SH-SY5Y (cell line): ENCODE measurements around the gene ATP1B1.

ENCODE experiments used
- GATA2 ChIP-seq: IDR thresholded peaks from 2 replicates; pipeline ENCODE4 v1.6.1; 2011; ENCODE audit warnings: mild to moderate bottlenecking, low read depth, low read length
- GATA3 ChIP-seq: IDR thresholded peaks from 2 replicates; pipeline ENCODE4 v1.6.1; 2011; ENCODE audit warnings: low read depth, mild to moderate bottlenecking, low read length, moderate library complexity

- TF ChIP-seq GATA2 (no peak), GATA3 (no peak)
These were observed 27.5 kb downstream of the ATP1B1 start for GRCh38 chr1:169133801-169134502.
